Astrocyte (in vitro differentiated cells and primary cell): ENCODE results near the gene ACSF3.

Experiments used
- CTCF ChIP-seq: IDR thresholded peaks from 2 replicates; pipeline ENCODE4 v1.5.1; 2011; ENCODE audit warnings: low read depth, mild to moderate bottlenecking, inconsistent platforms, low read length, moderate library complexity; ENCODE audit not compliant: insufficient read depth
- EZH2 ChIP-seq: IDR thresholded peaks from 2 replicates; pipeline ENCODE4 v1.6.1; 2012; ENCODE audit warnings: mild to moderate bottlenecking, low read length, inconsistent platforms; ENCODE audit not compliant: insufficient read depth

GRCh38 chr16:89092013-89092412 is 1.6 kb upstream of the ACSF3 start:
- no peak for TF ChIP-seq CTCF
- TF ChIP-seq EZH2, result no peak
